ENCODE data around the gene ASPM. TPM values are rescaled to one million over a fixed set of nuclear protein-coding genes. Genes with fewer than 3 reads are reported as not detected.

ASPM gene
- total RNA-seq, 1 experiment from 2014 or later, result 29.9 TPM

DNA sequence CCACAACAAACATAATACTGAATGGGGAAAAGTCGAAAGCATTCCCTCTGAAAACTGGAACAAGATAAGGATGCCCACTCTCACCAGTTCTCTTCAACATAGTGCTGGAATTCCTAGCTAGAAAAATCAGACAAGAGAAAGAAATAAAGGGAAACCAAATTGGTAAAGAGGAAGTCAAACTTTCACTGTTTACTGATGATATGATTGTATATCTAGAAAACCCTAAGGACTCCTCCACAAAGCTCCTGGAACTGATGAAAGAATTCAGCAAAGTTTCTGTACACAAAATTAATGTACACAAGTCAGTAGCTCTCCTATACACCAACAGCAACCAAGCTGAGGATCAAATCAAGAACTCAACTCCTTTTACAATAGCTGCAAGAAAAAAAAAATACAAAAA lies 72.5 kb downstream of the ASPM start:
- no TSS peak for BruUV-seq (replicated peaks)
- intact Hi-C loops (cut with micrococcal nuclease), result no loop called here
- POLR2A ChIA-PET, result no interaction called here
- RAD21 ChIA-PET (ENCODE audit: low non-redundant PET in 1 of 2, low total read pairs in 2 of 2, uncharacterized antibody in 2 of 2, unreplicated experiment in 2 of 2), result no interaction called here
- H3K9ac ChIP-seq (ENCODE audit: low read length), result no peak overlapping the region
- TF ChIP-seq ELF1 (IDR thresholded peaks at IDR 0.05; ENCODE audit: borderline replicate concordance, low read depth), result no peak
- no peak for TF ChIP-seq FOSL1 (IDR thresholded peaks at IDR 0.05; ENCODE audit: low read depth)
- TF ChIP-seq, protein P1, sequence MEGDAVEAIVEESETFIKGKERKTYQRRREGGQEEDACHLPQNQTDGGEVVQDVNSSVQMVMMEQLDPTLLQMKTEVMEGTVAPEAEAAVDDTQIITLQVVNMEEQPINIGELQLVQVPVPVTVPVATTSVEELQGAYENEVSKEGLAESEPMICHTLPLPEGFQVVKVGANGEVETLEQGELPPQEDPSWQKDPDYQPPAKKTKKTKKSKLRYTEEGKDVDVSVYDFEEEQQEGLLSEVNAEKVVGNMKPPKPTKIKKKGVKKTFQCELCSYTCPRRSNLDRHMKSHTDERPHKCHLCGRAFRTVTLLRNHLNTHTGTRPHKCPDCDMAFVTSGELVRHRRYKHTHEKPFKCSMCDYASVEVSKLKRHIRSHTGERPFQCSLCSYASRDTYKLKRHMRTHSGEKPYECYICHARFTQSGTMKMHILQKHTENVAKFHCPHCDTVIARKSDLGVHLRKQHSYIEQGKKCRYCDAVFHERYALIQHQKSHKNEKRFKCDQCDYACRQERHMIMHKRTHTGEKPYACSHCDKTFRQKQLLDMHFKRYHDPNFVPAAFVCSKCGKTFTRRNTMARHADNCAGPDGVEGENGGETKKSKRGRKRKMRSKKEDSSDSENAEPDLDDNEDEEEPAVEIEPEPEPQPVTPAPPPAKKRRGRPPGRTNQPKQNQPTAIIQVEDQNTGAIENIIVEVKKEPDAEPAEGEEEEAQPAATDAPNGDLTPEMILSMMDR (IDR thresholded peaks at IDR 0.05 in 2 of 3, conservative IDR thresholded peaks at IDR 0.05 in 1 of 3; ENCODE audit: borderline replicate concordance in 1 of 3, insufficient read depth in 1 of 3, low read depth in 2 of 3, low read length in 2 of 3), result no peak
- TF ChIP-seq JUND (IDR thresholded peaks at IDR 0.05), result no peak
- ATAC-seq (no peak), DNase-seq (ENCODE audit: low read depth, low spot score) (no peak)
- no peaks in the 10 kb centered on the region for H3K79me2 ChIP-seq (ENCODE audit: insufficient read depth, low read length)
- H3K4me1 ChIP-seq (ENCODE audit: control insufficient read depth in 1 of 2, insufficient read depth in 2 of 2, low read length in 2 of 2), result no peaks in the 10 kb centered on the region
- no peaks in the 10 kb centered on the region for H3K27me3 ChIP-seq (ENCODE audit: insufficient read depth, low read length)
- H3K9me3 ChIP-seq (ENCODE audit: control insufficient read depth in 1 of 2, insufficient read depth in 1 of 2, low read depth in 1 of 2, low read length in 2 of 2), result no peaks in the 10 kb centered on the region
- CTCF ChIA-PET, result no interaction called here
- H4K20me1 ChIP-seq (ENCODE audit: insufficient read depth), result no peaks in the 10 kb centered on the region
- H3K27ac ChIP-seq (ENCODE audit: low read depth, low read length), result no peak overlapping the region
- no peak overlapping the region for H3K4me2 ChIP-seq (ENCODE audit: low read length)
- no peak overlapping the region for H3K4me3 ChIP-seq (replicated peaks in 1 of 2; ENCODE audit: low read depth in 1 of 2, low read length in 2 of 2)
- H2AFZ ChIP-seq (ENCODE audit: low read depth, low read length, poor library complexity, severe bottlenecking), result no peak overlapping the region
- H3K36me3 ChIP-seq (ENCODE audit: control insufficient read depth in 1 of 2, insufficient read depth in 2 of 2, low read length in 2 of 2), result no peaks in the 10 kb centered on the region
- H3K9me2 ChIP-seq (ENCODE audit: insufficient read depth), result no peaks in the 10 kb centered on the region

DNA sequence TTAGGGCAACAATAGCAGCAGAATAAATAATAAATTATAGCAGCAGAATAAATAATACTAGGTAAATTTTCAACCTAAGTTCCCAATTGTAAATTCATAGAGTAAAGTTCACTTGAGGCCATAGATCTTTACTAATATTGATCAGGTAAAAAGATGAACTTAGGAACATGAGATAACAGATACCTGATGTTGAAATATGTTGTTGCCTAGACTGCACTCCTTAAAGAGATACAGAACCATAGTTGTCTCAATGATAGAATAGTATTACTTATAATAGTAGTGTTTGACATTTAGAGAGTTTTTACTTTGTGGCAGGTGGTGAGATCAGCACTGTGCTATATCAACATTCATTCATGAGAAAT lies 79.0 kb downstream of the ASPM start:
- H3K27me3 ChIP-seq (ENCODE audit: insufficient read depth, low read length), result no peaks in the 10 kb centered on the region
- no peaks in the 10 kb centered on the region for H3K36me3 ChIP-seq (ENCODE audit: control insufficient read depth in 1 of 2, insufficient read depth in 2 of 2, low read length in 2 of 2)
- H3K27ac ChIP-seq (ENCODE audit: low read depth, low read length), result no peak overlapping the region
- H2AFZ ChIP-seq (ENCODE audit: low read depth, low read length, poor library complexity, severe bottlenecking), result no peak overlapping the region
- H3K4me3 ChIP-seq (replicated peaks in 1 of 2; ENCODE audit: low read depth in 1 of 2, low read length in 2 of 2), result no peak overlapping the region
- RAD21 ChIA-PET (ENCODE audit: low non-redundant PET in 1 of 2, low total read pairs in 2 of 2, uncharacterized antibody in 2 of 2, unreplicated experiment in 2 of 2), result no interaction called here
- BruUV-seq (replicated peaks), result no TSS peak
- H3K9me2 ChIP-seq (ENCODE audit: insufficient read depth), result no peaks in the 10 kb centered on the region
- CTCF ChIA-PET, result no interaction called here
- no peak for DNase-seq (ENCODE audit: low read depth, low spot score)
- no peak overlapping the region for H3K4me2 ChIP-seq (ENCODE audit: low read length)
- ATAC-seq, result no peak
- H3K9me3 ChIP-seq (ENCODE audit: control insufficient read depth in 1 of 2, insufficient read depth in 1 of 2, low read depth in 1 of 2, low read length in 2 of 2), result no peaks in the 10 kb centered on the region
- POLR2A ChIA-PET, result no interaction called here
- no peaks in the 10 kb centered on the region for H3K4me1 ChIP-seq (ENCODE audit: control insufficient read depth in 1 of 2, insufficient read depth in 2 of 2, low read length in 2 of 2)
- H4K20me1 ChIP-seq (ENCODE audit: insufficient read depth), result no peaks in the 10 kb centered on the region
- TF ChIP-seq POLR2AphosphoS5 (IDR thresholded peaks at IDR 0.05; ENCODE audit: low read depth, low read length) (no peak), TCF7L2 (IDR thresholded peaks at IDR 0.05; ENCODE audit: borderline replicate concordance, extremely low read depth, insufficient read depth, insufficient read length) (no peak), ZFX (IDR thresholded peaks at IDR 0.05) (no peak), RAD21 (IDR thresholded peaks at IDR 0.05; ENCODE audit: low read depth) (no peak), FOSL1 (IDR thresholded peaks at IDR 0.05; ENCODE audit: low read depth) (no peak), JUND (IDR thresholded peaks at IDR 0.05) (no peak)
- TF ChIP-seq, protein P2, sequence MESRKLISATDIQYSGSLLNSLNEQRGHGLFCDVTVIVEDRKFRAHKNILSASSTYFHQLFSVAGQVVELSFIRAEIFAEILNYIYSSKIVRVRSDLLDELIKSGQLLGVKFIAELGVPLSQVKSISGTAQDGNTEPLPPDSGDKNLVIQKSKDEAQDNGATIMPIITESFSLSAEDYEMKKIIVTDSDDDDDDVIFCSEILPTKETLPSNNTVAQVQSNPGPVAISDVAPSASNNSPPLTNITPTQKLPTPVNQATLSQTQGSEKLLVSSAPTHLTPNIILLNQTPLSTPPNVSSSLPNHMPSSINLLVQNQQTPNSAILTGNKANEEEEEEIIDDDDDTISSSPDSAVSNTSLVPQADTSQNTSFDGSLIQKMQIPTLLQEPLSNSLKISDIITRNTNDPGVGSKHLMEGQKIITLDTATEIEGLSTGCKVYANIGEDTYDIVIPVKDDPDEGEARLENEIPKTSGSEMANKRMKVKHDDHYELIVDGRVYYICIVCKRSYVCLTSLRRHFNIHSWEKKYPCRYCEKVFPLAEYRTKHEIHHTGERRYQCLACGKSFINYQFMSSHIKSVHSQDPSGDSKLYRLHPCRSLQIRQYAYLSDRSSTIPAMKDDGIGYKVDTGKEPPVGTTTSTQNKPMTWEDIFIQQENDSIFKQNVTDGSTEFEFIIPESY (IDR thresholded peaks at IDR 0.05; ENCODE audit: extremely low read depth, insufficient replicate concordance, low read length), result no peak
- H3K79me2 ChIP-seq (ENCODE audit: insufficient read depth, low read length), result no peaks in the 10 kb centered on the region
- H3K9ac ChIP-seq (ENCODE audit: low read length), result no peak overlapping the region
- intact Hi-C loops (cut with micrococcal nuclease), result loop anchor here (10.0 kb wide), 1 partner anchor 243 kb away; no protein-coding TSS in a partner anchor

Data from HCT116 (cell line).